Measurements from ENCODE around the gene NLRP1. TPM values are rescaled to one million over a fixed set of nuclear protein-coding genes. Genes with fewer than 3 reads are reported as not detected.

NLRP1 gene
- polyA plus RNA-seq, 3 donors: 6.2 to 60.8 (median 15.1) TPM

Other genes starting within 250 kb of the NLRP1 start
- gene NUP88, start 164.8 kb downstream of the NLRP1 start, polyA plus RNA-seq: 10 to 100 TPM; 36.0 to 60.2 (median 45.0) TPM
- 10 to 100 TPM; 28.7 to 37.6 (median 31.7) TPM for gene RPAIN, start 164.3 kb downstream of the NLRP1 start, polyA plus RNA-seq
- gene C1QBP, start 145.4 kb downstream of the NLRP1 start, polyA plus RNA-seq: 100 to 1,000 TPM in 2 of 3 donors, 10 to 100 TPM in 1; 58.7 to 136 (median 133) TPM
- 1 to 10 TPM; 3.9 to 9.0 (median 4.4) TPM for gene DHX33, start 115.5 kb downstream of the NLRP1 start, polyA plus RNA-seq
- gene DERL2, start 98.3 kb downstream of the NLRP1 start, polyA plus RNA-seq: 10 to 100 TPM; 44.9 to 51.7 (median 45.5) TPM
- 10 to 100 TPM in 1 of 3 donors, 1 to 10 TPM in 2; 7.3 to 10.3 (median 8.8) TPM for gene MIS12, start 97.9 kb downstream of the NLRP1 start, polyA plus RNA-seq